ENCODE results near the gene OTUD7B. TPM values are rescaled to one million over a fixed set of nuclear protein-coding genes. Genes with fewer than 3 reads are reported as not detected.
"Not testable (repeated sequence)": the region's sequence is repeated elsewhere in the genome, so short reads cannot be mapped to it uniquely, and the experiment has no call there.

The OTUD7B gene
- total RNA-seq, 1 donor from 2014 or later, result 26.1 TPM

DNA sequence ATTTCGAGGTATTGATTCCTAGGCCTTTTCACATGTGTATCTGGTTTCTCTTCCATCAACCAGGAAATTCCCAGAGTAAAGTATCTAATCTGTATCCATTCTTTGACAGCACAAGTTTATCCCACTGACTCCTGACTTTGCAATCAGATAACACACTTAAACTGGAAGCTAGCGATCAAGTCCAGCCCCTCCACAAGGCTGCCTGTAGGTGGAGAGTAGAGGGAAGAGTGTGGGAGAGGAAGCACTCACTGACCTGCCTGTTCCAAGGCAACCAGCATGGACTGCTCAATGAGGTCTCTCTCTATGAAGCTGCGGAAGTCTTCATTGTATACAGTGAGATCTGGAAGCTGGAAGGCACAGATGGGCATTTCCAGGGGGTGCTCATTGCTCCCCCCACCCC is 43.5 kb downstream of the OTUD7B start:
- peaks cover 47% of the 10 kb centered on the region for H3K36me3 Mint-ChIP-seq (ENCODE audit: low read depth)
- DNase-seq (ENCODE audit: low spot score), result no peak
- intact Hi-C loops (cut with micrococcal nuclease), result no loop called here
- H3K27ac Mint-ChIP-seq, result no peak overlapping the region
- H3K9me3 Mint-ChIP-seq, result no peaks in the 10 kb centered on the region
- H3K4me1 Mint-ChIP-seq (ENCODE audit: low read depth), result peaks cover 14% of the 10 kb centered on the region
- no peaks in the 10 kb centered on the region for H3K27me3 Mint-ChIP-seq (ENCODE audit: low read depth)
- no peak overlapping the region for H3K4me3 Mint-ChIP-seq (ENCODE audit: low read depth)

DNA sequence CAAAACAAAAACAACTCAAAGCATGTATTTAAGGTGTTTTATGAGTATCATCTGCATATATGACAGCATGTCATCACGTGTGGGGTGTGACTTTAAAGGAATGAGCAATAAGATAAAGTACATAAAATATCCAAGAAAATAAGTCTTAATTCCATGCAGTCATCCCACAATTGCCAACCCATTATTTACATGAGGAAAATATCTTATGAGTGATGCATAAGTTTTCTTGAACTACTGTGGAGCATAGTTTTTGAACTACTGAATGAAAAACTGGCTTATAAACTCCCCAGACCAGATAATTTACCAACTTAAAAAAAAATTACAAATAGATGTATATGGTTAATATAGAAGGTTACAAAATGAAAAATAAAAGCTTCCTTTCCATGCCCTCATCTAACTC is 44.1 kb downstream of the OTUD7B start:
- Mint-ChIP-seq H3K4me1 (ENCODE audit: low read depth) (peaks cover 19% of the 10 kb centered on the region), H3K27ac (no peak overlapping the region), H3K36me3 (ENCODE audit: low read depth) (peaks cover 45% of the 10 kb centered on the region), H3K4me3 (ENCODE audit: low read depth) (no peak overlapping the region), H3K27me3 (ENCODE audit: low read depth) (no peaks in the 10 kb centered on the region), H3K9me3 (no peaks in the 10 kb centered on the region)
- intact Hi-C loops (cut with micrococcal nuclease), result no loop called here
- DNase-seq (ENCODE audit: low spot score), result no peak

DNA sequence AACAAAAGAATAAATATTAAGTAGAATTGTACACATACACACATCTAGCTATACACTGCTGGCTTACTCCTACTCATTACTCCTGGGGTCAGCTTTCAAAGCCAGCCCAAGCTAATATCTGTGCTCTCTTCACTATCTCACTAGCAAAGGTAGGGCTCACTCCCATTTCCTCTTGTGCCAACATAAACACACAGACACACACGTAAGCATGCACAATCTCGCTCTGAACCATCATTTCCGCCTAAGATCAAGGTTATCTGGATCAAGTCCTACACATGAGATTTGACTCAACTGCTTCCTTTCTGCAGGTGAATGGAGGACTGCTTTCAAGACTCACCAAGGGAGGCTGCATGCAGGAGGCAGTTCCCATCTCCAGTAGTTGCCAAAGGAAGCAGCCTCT is 45.1 kb downstream of the OTUD7B start:
- H3K36me3 Mint-ChIP-seq (ENCODE audit: low read depth), result peaks cover 45% of the 10 kb centered on the region
- no peaks in the 10 kb centered on the region for H3K9me3 Mint-ChIP-seq
- no peaks in the 10 kb centered on the region for H3K27me3 Mint-ChIP-seq (ENCODE audit: low read depth)
- H3K4me3 Mint-ChIP-seq (ENCODE audit: low read depth), result no peak overlapping the region
- intact Hi-C loops (cut with micrococcal nuclease), result no loop called here
- peak overlapping the region; percentile 40 for H3K27ac Mint-ChIP-seq
- H3K4me1 Mint-ChIP-seq (ENCODE audit: low read depth), result peaks cover 19% of the 10 kb centered on the region
- no peak for DNase-seq (ENCODE audit: low spot score)

DNA sequence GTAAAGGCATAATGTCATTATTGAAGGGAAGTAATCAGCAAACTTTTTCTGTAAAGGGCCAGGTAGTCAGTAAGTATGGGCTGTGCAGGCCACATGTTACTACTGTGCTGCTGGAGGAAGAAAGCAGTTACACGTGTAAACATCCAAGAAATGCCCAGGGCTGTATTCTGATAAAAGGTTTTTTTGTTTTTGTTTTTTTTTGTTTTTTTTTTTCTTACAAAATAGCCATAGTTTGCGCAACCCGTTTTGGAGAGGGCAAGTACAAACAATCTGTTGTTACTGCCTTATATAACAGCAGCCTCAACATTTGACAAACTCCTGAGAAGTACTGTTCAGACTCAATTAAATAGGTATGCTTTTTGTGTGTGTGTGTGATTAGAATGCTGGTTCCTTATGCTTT is 47.2 kb downstream of the OTUD7B start:
- no peak for DNase-seq (ENCODE audit: low spot score)
- peaks cover 19% of the 10 kb centered on the region for H3K4me1 Mint-ChIP-seq (ENCODE audit: low read depth)

DNA sequence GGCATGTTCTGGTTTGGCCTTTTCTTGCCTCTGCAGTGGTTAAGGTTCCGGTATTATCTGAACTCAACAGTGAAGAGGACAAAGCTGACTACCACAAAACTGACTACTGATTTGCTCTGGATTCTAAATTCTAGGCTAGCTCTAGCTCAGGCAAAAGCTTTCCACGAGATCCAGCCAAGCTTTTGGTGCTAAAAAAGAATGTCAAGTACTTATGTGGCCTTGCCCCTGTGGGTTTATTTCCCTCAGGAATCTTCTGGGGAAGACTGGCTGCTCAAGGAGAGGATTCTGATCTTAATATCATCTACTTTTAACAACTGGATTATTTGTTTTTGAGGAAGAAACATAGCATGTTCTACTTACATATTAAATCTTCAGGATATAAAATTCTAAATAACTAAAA is 47.8 kb downstream of the OTUD7B start:
- no peaks in the 10 kb centered on the region for H3K27me3 Mint-ChIP-seq (ENCODE audit: low read depth)
- no peak overlapping the region for H3K4me3 Mint-ChIP-seq (ENCODE audit: low read depth)
- intact Hi-C loops (cut with micrococcal nuclease), result loop anchor here (1.0 to 5.0 kb wide), 3 partner anchors 88 to 225 kb away; no protein-coding TSS in a partner anchor
- peaks cover 19% of the 10 kb centered on the region for H3K4me1 Mint-ChIP-seq (ENCODE audit: low read depth)
- H3K9me3 Mint-ChIP-seq, result no peaks in the 10 kb centered on the region
- no peak overlapping the region for H3K27ac Mint-ChIP-seq
- peaks cover 57% of the 10 kb centered on the region for H3K36me3 Mint-ChIP-seq (ENCODE audit: low read depth)
- no peak for DNase-seq (ENCODE audit: low spot score)

More for the DNA sequence above, 47.2 kb downstream of the OTUD7B start:
- intact Hi-C loops (cut with micrococcal nuclease), result loop anchor here (5.0 kb wide), 2 partner anchors 204 to 224 kb away; no protein-coding TSS in a partner anchor
- Mint-ChIP-seq H3K4me3 (ENCODE audit: low read depth) (no peak overlapping the region), H3K27ac (no peak overlapping the region), H3K27me3 (ENCODE audit: low read depth) (no peaks in the 10 kb centered on the region), H3K9me3 (no peaks in the 10 kb centered on the region), H3K36me3 (ENCODE audit: low read depth) (peaks cover 55% of the 10 kb centered on the region)

DNA sequence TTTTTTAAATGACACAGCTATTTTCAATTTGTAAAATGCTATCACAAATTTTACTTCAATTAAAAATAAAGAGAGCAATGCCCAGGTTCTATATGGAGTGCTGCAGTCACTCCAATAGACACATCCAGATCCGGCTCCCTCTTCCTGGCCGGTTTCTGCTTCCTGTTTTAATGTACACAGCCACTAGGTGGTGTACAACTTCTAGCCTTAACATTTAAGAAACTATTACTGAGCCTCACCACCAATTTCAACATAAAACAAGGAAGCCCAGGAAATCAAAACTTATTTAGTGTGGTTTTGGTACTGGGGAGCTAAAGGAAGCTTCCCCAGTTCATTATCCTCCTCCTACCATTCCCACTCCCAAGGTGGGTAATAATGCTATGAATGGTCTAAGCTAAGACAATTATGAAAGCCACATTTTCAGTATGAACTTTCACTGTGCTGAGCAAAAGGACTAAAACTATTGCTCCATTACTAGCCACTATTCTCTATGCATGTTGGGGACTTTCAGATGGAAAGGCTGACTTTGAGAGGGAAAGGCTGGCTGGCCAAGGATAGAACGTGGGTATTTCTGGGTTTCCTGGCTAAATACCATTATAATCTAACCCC is 48.4 kb downstream of the OTUD7B start:
- peak; percentile 30 for DNase-seq (ENCODE audit: low spot score)
- H3K36me3 Mint-ChIP-seq (ENCODE audit: low read depth), result peaks cover 56% of the 10 kb centered on the region
- H3K27me3 Mint-ChIP-seq (ENCODE audit: low read depth), result no peaks in the 10 kb centered on the region
- no peak overlapping the region for H3K27ac Mint-ChIP-seq
- peaks cover 19% of the 10 kb centered on the region for H3K4me1 Mint-ChIP-seq (ENCODE audit: low read depth)
- intact Hi-C loops (cut with micrococcal nuclease), result loop anchor here (1.0 to 5.0 kb wide), 3 partner anchors 88 to 225 kb away; no protein-coding TSS in a partner anchor
- H3K9me3 Mint-ChIP-seq, result no peaks in the 10 kb centered on the region
- H3K4me3 Mint-ChIP-seq (ENCODE audit: low read depth), result no peak overlapping the region

DNA sequence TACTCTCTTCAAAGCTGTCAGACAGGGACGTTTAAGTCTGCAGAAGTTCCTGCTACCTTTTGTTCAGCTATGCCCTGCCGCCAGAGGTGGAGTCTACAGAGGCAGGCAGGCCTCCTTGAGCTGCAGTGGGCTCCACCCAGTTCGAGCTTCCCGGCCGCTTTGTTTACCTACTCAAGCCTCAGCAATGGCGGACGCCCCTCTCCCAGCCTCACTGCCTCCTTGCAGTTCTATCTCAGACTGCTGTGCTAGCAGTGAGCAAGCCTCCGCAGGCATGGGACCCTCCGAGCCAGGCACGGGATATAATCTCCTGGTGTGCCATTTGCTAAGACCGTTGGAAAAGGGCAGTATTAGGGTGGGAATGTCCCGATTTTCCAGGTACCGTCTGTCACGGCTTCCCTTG is 53.0 kb downstream of the OTUD7B start:
- H3K27ac Mint-ChIP-seq; intact Hi-C loops (cut with micrococcal nuclease): not testable (repeated sequence)

DNA sequence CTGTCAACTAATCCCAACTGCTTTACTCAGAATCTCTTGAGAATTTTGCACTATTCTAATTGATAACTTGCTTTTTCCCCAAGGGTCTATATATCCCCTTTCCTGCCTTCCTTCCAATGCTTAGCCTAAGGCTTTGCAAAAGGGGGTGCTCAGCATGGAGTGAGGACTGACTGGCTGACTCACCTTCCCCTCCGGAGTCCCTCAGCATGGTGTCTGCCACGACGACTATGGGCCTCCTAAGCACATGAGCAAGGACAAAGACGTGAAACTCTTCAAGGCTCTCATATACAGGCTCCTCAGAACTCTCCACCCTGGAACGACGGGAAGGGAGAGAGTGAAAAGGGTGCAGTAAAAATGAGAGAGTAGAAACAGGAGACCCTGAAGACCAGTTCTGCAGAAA is 60.6 kb downstream of the OTUD7B start:
- no peaks in the 10 kb centered on the region for H3K27me3 Mint-ChIP-seq (ENCODE audit: low read depth)
- no peak overlapping the region for H3K4me3 Mint-ChIP-seq (ENCODE audit: low read depth)
- no peaks in the 10 kb centered on the region for H3K4me1 Mint-ChIP-seq (ENCODE audit: low read depth)
- H3K36me3 Mint-ChIP-seq (ENCODE audit: low read depth), result peaks cover 57% of the 10 kb centered on the region
- no peak overlapping the region for H3K27ac Mint-ChIP-seq
- DNase-seq (ENCODE audit: low spot score), result no peak
- H3K9me3 Mint-ChIP-seq, result no peaks in the 10 kb centered on the region
- intact Hi-C loops (cut with micrococcal nuclease), result no loop called here

More for the DNA sequence above, 53.0 kb downstream of the OTUD7B start:
- Mint-ChIP-seq H3K36me3 (ENCODE audit: low read depth) (peaks cover 70% of the 10 kb centered on the region), H3K4me1 (ENCODE audit: low read depth) (peaks cover 10% of the 10 kb centered on the region)
- not testable (repeated sequence) for H3K27me3 Mint-ChIP-seq (ENCODE audit: low read depth); H3K9me3 Mint-ChIP-seq; DNase-seq (ENCODE audit: low spot score); H3K4me3 Mint-ChIP-seq (ENCODE audit: low read depth)

DNA sequence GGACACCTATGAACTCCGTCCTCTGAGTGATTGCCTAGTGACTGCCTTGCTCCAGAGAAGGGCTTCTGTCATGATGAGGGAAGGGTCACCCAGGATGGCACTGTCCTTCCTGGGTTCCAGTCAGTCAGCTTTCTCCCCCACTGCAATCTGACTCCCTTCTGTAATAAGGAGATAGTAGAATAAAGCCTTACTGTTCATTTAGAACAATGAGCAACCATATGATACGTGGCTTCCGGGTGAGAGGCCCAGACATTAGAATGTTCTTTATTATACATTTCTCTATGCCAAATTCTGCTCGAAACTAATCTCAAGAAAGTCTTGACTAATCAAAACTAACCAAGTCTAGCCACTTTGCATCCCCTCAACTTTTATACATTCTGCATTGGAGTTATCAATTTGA is 65.3 kb downstream of the OTUD7B start:
- H3K36me3 Mint-ChIP-seq (ENCODE audit: low read depth), result peaks cover 42% of the 10 kb centered on the region
- H3K4me1 Mint-ChIP-seq (ENCODE audit: low read depth), result peaks cover 9% of the 10 kb centered on the region
- no peaks in the 10 kb centered on the region for H3K9me3 Mint-ChIP-seq
- no peak overlapping the region for H3K27ac Mint-ChIP-seq
- no peak for DNase-seq (ENCODE audit: low spot score)
- H3K27me3 Mint-ChIP-seq (ENCODE audit: low read depth), result no peaks in the 10 kb centered on the region
- intact Hi-C loops (cut with micrococcal nuclease), result no loop called here
- no peak overlapping the region for H3K4me3 Mint-ChIP-seq (ENCODE audit: low read depth)

DNA sequence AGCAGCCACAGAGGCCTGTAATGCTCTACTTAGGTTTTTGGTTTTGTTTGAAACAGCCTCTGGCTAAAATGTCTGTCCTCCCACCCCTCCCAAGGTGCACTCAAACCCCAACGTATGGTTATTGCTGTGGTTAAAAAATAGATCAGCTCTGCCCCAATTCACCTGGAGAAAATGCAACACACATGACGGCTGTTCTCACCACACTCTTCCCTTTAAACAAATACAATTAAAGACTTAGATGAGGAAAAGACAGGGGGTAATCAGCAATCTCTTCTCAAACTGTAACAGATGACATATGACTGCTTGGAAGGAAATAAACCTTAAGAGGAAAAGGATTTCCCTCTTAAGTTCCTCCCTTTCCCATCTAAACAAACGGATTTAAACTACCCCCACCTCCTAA is 67.6 kb downstream of the OTUD7B start:
- Mint-ChIP-seq H3K4me1 (ENCODE audit: low read depth) (peaks cover 22% of the 10 kb centered on the region), H3K27me3 (ENCODE audit: low read depth) (no peaks in the 10 kb centered on the region), H3K4me3 (ENCODE audit: low read depth) (no peak overlapping the region), H3K36me3 (ENCODE audit: low read depth) (peaks cover 28% of the 10 kb centered on the region), H3K27ac (no peak overlapping the region), H3K9me3 (no peaks in the 10 kb centered on the region)
- no peak for DNase-seq (ENCODE audit: low spot score)
- intact Hi-C loops (cut with micrococcal nuclease), result no loop called here

DNA sequence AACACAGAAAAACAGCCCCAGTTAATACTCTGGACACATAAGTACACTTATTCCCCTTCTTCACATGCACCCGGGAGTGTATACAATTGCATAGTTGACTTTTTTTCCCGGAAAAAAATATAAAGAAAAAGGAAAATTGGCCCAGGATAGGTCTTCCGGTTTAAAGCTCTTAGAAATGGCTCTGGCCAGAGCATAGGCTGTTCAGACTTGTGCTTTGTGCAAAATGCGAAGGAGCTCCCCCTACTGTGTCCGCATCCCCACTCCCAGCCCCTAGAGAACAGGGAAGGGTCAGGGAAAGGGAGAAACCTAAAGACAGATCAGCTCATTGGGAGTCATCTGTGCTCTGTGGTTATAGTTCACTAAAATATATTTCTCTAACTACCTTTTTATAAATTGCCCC is 68.3 kb downstream of the OTUD7B start:
- intact Hi-C loops (cut with micrococcal nuclease), result no loop called here
- Mint-ChIP-seq H3K27ac (no peak overlapping the region), H3K27me3 (ENCODE audit: low read depth) (no peaks in the 10 kb centered on the region)

DNA sequence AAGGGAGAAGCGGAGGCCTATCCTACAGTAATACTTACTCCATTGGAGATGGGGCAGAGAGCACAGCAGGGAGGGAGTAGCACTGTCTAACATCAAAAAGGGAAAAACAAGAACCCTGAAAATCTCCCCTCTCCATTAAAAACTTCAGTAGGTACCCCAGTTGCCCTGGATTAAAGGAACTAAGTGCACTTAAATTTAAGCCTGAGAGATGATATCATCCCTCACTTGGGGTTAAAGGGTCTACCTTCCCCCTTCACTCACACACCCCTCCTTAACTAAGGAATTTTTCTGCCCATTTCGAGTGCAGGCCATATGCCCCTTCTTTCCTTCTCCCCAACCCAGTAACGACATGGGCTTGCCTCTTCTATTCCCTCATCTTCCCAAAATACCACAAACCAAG is 70.1 kb downstream of the OTUD7B start:
- intact Hi-C loops (cut with micrococcal nuclease), result no loop called here
- H3K9me3 Mint-ChIP-seq, result no peaks in the 10 kb centered on the region
- no peak for DNase-seq (ENCODE audit: low spot score)
- H3K27me3 Mint-ChIP-seq (ENCODE audit: low read depth), result no peaks in the 10 kb centered on the region
- H3K27ac Mint-ChIP-seq, result peak overlapping the region; percentile 10
- peaks cover 31% of the 10 kb centered on the region for H3K4me1 Mint-ChIP-seq (ENCODE audit: low read depth)
- H3K4me3 Mint-ChIP-seq (ENCODE audit: low read depth), result no peak overlapping the region
- H3K36me3 Mint-ChIP-seq (ENCODE audit: low read depth), result peaks cover 17% of the 10 kb centered on the region

More for the DNA sequence above, 68.3 kb downstream of the OTUD7B start:
- Mint-ChIP-seq H3K4me1 (ENCODE audit: low read depth) (peaks cover 29% of the 10 kb centered on the region), H3K9me3 (no peaks in the 10 kb centered on the region), H3K4me3 (ENCODE audit: low read depth) (no peak overlapping the region), H3K36me3 (ENCODE audit: low read depth) (peaks cover 23% of the 10 kb centered on the region)
- no peak for DNase-seq (ENCODE audit: low spot score)

DNA sequence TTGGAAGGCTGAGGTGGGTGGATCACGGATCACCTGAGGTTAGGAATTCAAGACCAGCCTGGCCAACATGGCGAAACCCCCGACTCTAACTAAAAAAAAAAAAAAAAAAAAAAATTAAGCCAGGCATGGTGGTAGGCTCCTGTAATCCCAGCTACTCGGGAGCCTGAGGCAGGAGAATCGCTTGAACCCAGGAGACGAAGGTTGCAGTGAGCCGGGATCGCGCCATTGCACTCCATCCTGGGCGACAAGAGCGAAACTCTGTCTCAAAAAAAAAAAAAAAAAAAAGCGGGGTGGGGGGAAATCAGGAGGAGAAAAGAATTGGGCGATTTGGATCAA is 71.9 kb downstream of the OTUD7B start:
- peaks cover 29% of the 10 kb centered on the region for H3K4me1 Mint-ChIP-seq (ENCODE audit: low read depth)
- H3K36me3 Mint-ChIP-seq (ENCODE audit: low read depth); H3K27me3 Mint-ChIP-seq (ENCODE audit: low read depth); H3K9me3 Mint-ChIP-seq; DNase-seq (ENCODE audit: low spot score): not testable (repeated sequence)
- peak overlapping the region; percentile 77 for H3K27ac Mint-ChIP-seq
- intact Hi-C loops (cut with micrococcal nuclease), result loop anchor here (1.0 to 5.0 kb wide), 3 partner anchors 7 to 69 kb away; partner anchors contain the start of gene SF3B4
- H3K4me3 Mint-ChIP-seq (ENCODE audit: low read depth), result peak overlapping the region; percentile 37

All from activated T-helper 2 cell treated with anti-CD3 and anti-CD28 coated beads, Interferon-gamma antibody, Interleukin-2, Interleukin-4, amounts not matched to agents 10 μg/mL and 5 μg/mL and 100 μg/mL, durations not matched to agents 14 hours and 24 hours and 36 hours (primary cell).